HuH-7.5 (cell line): Measurements from ENCODE around the gene RAC2.

Source experiments
- DNase-seq: peaks from one replicate; pipeline ENCODE4 v3.0.0; 2011; ENCODE audit warnings: low spot score

The RAC2 gene

GRCh38 chr22:37176464-37177061 lies 67.5 kb downstream of the RAC2 start:
- DNase-seq, result no peak

GRCh38 chr22:37175414-37176281 lies 68.4 kb downstream of the RAC2 start:
- DNase-seq, result no peak
